GM21423 (cell line): ENCODE measurements around the gene MSH2.
"Not testable (repeated sequence)": the region's sequence is repeated elsewhere in the genome, so short reads cannot be mapped to it uniquely, and the experiment has no call there.

Source experiments
- ATAC-seq: cut with Tn5 transposase; IDR thresholded peaks from one replicate; pipeline ENCODE4 v1.9.1; 2021; ENCODE audit warnings: mild to moderate bottlenecking, moderate library complexity; ENCODE audit not compliant: unreplicated experiment

MSH2 gene

DNA sequence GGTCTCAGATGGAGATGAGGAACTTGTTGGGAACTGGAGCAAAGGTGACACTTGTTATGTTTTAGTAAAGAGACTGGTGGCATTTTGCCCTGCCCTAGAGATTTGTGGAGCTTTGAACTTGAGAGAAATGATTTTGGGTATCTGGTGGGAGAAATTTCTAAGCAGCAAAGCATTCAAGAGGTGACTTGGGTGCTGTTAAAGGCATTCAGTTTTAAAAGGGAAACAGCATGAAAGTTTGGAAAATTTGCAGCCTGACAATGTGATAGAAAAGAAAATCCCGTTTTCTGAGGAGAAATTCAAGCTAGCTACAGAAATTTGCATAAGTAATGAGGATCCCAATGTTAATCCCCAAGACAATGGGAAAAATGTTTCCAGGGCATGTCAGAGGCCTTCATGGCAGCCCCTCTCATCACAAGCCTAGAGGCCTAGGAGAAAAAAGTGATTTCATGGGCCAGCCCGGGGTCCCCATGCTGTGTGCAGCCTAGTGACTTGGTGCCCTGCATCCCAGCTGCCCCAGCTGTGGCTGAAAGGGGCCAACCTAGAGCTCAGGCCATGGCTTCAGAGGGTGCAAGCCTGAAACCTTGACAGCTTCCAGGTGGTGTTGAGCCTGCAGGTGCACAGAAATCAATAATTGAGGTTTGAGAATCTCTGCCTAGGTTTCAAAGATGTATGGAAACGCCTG, 3.8 kb downstream of the MSH2 start:
- not testable (repeated sequence) for ATAC-seq

DNA sequence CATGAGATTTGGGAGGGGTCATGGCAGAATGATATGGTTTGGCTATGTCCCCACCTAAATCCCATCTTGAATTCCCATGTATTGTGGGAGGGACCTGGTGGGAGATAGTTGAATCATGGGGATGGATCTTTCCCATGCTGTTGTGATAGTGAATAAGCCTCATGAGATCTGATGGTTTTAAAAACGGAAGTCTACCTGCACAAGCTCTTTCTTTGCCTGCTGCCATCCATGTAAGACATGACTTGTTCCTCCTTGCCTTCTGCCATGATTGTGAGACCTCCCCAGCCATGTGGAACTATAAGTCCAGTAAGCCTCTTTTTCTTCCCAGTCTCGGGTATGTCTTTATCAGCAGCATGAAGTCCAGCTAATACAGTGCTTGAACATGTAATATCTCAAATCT, 5.0 kb downstream of the MSH2 start:
- ATAC-seq, result not testable (repeated sequence)

DNA sequence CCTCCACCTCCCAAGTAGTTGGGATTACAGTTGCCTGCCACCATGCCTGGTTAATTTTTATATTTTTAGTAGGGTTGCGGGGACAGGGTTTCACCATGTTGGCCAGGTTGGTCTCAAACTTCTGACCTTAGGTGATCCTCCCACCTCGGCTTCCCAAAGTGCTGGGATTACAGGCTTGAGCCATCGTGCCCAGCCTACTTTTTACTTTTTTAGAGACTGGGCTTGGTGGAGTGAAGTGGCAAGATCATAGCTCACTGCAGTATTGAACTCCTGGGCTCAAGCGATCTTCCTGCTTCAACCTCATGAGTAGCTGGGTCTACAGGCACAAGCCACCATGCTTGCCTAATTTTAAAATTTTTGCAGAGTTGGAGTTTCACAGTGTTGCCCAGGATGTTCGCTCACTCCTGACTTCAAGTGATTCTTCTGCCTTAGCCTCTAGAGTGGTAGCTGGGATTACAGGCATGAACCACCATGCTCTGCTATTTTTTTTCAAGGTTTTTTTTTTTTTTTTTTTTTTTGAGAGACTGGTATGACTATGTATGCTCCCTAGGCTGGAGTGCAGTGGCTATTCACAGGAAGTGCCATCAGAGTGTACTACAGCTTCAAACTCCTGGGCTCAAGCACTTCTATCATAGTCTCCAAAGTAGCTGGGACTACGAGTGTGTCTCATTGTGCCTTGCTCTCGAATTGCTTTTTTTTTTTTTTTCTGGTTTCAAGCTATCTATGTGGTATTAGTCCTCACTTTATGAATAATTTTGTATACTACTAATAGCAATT, 11.9 kb downstream of the MSH2 start:
- no peak for ATAC-seq

DNA sequence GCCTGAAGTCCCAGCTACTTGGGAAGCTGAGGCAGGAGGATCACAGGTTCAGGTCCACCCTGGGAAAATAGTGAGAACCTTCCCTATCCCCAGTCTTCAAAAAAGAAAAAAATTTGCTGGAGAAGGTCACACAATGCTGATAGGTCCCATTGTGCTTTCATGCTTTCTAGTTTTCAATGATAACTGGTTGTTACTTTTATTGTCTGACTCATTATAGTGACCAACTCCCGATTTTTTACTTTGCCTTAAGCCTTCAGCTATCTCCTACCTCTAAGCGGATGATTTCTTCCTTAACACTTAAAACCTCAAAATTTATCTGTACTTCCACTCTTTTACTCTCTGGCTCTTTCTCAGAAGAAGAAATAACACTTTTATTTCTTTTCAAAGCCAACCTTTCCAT, 17.3 kb downstream of the MSH2 start:
- ATAC-seq, result no peak

DNA sequence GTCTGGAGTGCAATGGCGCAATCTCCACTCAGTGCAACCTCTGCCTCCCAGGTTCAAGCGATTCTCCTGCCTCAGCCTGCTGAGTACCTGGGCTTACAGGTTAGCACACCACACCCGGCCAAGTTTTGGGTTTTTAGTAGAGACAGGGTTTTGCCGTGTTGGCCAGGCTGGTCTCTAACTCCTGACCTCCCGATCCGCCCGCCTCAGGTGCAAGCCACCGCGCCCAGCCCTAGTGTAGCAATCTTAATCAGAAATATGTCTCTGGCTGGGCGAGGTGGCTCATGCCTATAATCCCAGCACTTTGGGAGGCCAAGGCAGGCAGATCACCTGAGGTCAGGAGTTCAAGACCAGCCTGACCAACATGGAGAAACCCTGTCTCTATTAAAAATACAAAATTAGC, 17.7 kb downstream of the MSH2 start:
- ATAC-seq, result not testable (repeated sequence)

DNA sequence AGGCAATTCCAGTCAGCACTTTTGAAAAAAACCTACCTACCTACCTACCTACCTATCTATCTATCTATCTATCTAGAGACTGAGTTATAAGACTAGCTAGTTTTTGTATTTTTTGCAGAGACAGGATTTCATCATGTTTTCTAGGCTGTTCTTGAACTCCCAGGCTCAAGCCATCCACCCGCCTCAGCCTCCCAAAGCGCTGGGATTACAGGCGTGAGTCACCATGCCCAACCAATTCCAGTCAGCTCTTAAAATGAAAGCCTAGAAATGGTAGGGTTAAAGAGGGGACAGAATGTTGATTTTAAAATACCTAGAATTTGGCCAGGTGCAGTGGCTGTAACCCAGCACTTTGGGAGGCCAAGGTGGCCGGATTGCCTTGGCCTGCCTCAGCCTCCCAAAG, 19.1 kb downstream of the MSH2 start:
- ATAC-seq, result no peak

DNA sequence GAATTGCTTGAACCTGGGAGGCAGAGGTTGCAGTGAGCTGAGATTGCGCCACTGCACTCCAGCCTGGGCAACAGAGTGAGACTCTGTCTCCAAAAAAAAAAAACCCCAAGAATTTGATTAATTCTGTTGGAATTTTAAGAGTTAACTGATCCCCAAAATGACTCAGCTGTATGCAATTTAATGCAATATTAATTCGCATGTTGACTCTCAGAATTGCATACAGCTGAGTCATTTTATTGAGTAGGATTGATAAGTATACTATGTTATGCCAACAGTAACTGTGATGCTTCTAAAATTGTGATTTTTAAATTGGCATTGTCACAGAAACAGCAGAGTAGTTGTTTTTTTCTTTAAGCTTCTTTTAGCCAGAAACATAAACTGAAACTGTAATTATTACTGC, 19.6 kb downstream of the MSH2 start:
- no peak for ATAC-seq

DNA sequence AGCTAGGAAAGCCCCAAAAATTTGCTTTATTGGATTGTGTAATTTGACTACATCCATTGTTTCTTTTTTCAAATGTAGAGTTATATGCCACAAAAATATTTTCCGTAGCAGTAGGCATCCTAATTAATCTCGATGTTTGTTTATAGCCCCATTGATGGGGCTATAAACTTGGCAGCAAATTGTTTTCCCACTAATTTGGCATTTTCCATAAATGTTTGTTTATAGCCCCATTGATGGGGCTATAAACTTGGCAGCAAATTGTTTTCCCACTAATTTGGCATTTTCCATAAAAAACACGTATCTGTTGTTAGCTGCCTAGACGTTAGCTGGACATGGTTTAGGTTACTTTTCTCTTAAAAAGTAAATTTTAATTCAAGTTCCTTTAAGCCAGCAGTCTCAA, 23.8 kb downstream of the MSH2 start:
- ATAC-seq, result no peak

DNA sequence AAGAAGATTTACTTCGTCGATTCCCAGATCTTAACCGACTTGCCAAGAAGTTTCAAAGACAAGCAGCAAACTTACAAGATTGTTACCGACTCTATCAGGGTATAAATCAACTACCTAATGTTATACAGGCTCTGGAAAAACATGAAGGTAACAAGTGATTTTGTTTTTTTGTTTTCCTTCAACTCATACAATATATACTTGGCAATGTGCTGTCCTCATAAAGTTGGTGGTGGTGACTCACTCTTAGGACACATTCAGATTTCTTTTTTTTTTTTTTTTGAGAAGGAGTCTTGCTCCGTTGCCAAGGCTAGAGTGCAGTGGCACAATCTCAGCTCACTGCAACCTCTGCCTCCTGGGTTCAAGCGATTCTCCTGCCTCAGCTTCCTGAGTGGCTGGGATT, 26.8 kb downstream of the MSH2 start:
- ATAC-seq, result no peak

DNA sequence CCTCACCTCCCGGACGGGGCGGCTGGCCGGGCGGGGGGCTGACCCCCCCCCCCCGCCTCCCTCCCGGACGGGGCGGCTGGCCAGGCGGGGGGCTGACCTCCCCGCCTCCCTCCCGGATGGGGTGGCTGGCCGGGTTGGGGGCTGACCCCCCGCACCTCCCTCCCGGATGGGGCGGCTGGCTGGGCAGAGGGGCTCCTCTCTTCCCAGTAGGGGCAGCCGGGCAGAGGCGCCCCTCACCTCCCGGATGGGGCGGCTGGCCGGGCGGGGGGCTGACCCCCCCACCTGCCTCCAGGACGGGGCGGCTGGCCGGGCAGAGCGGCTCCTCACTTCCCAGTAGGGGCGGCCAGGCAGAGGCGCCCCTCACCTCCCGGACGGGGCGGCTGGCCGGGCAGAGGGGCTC, 30.1 kb downstream of the MSH2 start:
- not testable (repeated sequence) for ATAC-seq

DNA sequence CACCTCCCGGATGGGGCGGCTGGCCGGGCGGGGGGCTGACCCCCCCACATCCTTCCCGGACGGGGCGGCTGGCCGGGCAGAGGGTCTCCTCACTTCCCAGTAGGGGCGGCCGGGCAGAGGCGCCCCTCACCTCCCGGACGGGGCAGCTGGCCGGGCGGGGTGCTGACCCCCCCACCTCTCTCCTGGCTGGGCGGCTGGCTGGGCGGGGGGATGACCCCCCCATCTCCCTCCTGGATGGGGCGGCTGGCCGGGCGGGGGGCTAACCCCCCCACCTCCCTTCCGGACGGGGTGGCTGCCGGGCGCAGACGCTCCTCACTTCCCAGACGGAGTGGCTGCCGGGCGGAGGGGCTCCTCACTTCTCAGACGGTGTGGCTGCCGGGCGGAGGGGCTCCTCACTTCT, 30.5 kb downstream of the MSH2 start:
- ATAC-seq, result not testable (repeated sequence)

DNA sequence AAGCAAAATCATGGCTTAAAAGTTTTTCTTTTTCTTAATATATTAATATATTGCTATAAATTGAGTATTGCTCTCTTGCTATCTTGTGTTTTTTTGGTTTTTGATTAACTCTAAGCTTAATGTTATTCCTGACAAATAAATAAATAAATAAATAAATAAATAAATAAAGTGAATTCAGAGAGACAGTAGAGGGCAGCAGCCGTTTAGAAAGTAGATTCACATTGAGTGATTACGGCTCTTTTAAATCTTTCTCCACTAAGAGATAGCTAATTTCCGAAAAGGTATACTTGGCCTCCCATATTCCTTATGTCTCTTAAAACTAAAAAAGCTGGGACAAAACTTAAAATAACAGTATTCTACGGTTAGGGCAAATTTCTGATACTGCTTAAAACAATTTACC, 34.3 kb downstream of the MSH2 start:
- ATAC-seq, result no peak

DNA sequence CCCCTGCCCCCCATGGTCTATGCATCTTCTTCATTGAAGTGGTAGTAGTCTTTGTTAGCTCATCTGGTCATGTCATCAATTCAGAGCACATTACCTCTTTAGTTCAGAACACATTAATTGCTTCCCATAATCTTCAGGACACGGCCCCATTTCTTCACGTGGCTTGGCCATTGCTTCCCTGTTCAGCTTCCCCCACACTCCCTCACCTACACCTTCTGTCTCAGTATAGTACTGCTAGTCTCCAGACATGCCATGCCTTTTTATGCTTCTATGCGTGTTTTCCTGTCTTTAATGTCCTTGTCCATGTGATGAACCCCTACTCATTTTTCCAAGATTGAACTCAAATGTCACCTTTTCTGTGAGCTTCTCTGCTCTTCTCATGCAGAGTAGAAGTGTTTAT, 35.1 kb downstream of the MSH2 start:
- no peak for ATAC-seq

DNA sequence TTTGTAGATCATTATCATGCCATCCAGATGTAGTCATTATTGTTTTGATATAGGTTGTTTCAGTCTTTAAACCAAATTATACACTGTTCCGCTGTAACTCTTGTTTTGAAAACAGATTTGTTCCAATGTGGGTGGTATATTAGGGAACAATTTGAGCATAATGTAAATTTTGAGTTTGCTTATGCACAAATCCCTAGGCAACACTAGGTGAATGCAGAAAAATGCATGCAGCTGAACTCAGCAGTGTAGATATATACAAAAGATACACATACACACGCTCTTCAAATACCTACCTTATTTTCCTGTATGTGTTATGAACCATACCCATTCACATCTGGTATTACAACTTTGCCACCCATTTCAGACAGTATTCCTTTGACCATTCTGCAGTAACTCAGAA, 35.8 kb downstream of the MSH2 start:
- ATAC-seq, result no peak

DNA sequence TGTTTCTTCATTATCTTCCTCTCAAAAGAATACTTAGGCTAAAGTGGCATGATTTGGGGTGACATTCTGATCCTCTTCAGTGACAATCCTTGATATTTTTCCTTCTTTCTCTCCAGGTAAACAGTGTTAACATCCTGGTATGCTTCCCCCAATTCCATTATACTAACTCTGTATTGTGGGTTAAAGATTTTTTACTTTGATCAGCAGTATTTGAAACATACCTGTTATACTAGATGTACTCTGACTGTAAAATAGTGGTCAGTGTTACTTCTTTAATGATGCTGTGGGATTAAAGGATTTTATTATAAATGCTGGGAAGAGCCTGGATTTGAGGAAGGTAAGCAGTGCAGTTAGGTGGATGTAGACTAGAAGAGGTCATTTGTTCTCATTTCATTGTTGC, 48.8 kb downstream of the MSH2 start:
- no peak for ATAC-seq

DNA sequence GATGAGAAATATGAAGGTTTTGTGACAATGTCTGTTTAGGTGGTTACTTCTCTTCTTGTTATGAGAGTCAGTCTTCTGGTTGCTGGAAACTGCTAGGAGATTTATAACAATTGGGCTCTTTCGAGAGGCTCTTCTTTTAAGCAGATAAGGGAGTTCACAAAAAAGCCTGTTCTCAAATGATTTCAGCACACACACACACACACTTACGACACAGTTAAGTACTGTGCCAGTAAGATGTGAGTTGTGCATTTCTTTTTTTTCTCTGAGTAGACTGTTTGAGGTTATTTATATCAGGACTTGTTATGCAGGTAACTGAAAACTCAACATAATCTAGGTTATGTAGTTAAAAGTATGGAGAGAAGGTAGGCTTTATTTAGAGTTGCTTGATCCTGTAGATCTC, 49.8 kb downstream of the MSH2 start:
- ATAC-seq, result no peak

DNA sequence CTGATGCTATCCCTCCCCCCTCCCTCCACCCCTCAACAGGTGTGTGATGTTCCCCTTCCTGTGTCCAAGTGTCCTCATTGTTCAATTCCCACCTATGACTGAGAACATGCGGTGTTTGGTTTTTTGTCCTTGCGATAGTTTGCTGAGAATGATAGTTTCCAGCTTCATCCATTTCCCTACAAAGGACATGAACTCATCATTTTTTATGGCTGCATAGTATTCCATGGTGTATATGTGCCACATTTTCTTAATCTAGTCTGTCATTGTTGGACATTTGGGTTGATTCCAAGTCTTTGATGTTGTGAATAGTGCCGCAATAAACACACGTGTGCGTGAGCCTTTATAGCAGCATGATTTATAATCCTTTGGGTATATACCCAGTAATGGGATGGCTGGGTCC, 51.9 kb downstream of the MSH2 start:
- not testable (repeated sequence) for ATAC-seq

DNA sequence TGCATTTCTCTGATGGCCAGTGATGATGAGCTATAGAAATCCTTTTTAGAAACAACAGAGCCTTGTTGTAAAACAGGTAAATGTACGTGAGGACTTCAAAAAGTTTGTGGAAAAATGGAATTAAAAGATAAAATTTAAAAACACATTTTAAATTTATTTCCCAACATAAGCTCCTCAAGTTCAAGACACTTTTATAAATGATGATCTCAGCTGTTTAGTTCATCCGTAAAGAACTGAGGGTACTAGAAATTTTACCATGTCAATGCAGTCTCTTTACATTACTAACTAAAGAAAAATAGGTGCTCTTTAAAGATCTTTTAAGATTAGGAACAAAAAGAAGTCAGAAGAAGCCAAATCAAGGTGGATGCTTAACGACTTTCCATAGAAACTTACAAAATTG, 52.5 kb downstream of the MSH2 start:
- no peak for ATAC-seq

DNA sequence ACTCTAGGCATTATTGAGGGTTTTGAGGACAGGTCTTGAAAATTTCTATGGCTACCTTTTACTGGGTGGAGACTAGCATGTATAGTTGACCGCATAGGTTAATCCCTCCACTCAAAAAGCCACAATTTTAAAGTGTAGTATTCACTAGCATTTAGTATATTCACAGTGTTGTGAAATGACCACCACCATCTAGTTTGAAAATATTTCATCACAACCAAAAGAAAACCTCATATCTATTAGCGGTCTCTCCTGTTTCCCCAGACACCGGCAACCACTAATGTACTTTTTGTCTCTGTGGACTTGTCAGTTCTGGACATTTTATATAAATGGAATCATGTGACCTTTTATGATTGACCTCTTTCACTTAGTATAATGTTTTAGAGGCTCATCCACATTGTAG, 53.9 kb downstream of the MSH2 start:
- no peak for ATAC-seq

DNA sequence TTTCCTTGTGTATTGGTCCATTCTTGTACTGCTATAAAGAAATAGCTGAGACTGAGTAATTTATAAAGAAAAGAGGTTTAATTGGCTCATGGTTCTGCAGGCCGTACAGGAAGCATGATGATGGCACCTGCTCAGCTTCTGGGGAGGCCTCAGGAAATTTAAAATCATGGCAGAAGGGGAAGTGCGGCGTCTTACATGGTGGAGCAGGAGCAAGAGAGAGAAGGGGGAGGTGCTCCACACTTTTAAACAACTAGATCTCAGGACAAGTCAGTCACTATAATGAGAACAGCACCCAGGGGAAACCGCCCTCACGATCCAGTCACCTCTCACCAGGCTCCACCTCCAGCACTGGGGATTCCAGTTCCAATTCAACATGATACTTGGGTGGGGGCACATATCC, 54.3 kb downstream of the MSH2 start:
- ATAC-seq, result no peak

DNA sequence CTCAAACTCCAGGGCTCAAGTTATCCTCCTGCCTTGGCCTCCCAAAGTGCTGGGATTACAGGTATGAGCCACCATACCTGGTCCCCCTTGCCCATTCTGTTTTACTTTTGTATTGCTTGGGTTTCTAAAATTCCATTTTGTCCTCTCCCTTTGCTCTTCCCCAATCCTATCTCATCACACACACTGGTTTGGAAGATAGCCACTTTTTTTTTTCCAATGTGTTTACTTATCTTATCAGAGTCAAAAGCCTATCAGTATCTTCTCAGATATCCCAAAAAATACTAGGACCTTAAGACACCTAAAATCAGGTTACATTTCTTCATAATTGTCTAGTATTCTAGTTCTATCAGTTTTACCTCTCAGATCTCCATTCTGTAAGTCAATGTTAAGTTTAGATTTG, 56.1 kb downstream of the MSH2 start:
- ATAC-seq, result no peak

DNA sequence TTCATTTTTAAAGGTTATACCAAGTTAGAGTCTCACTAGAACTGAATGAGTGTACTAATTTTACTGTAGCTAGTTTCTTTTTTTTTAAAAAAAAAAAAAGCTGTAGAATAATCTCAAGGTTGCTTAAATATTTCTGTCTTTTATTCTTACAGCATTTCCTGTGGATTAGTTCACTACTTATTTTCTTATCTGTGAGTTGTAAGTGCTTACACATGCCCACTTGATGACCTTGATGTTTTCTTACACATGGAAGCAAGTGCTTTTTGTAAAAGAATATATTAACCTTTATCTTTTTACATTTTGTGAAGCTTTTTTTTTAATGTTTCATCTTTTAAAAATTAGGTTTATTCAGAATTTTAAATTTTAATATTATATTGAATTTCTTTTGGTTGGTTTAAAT, 57.8 kb downstream of the MSH2 start:
- ATAC-seq, result no peak
